HepG2 (cell line): Measurements from ENCODE around the gene FAM78B. TPM values are rescaled to one million over a fixed set of nuclear protein-coding genes. Genes with fewer than 3 reads are reported as not detected.

Source experiments
- BCLAF1 ChIP-seq: fragments of 450-650 bp; IDR thresholded peaks from 2 replicates; pipeline ENCODE4 v1.6.1; 2017; ENCODE audit warnings: mild to moderate bottlenecking
- CBX2 ChIP-seq, 2 experiments: fragments of 200-600 bp in 1 of 2; sonication (generic); formaldehyde crosslinking in 1 of 2; IDR thresholded peaks; 2 replicates each; pipeline versions ENCODE4 v1.7.0 to v1.8.1; 2018 to 2022; ENCODE audit warnings: low read depth in 2 of 2, low read length in 1 of 2, mild to moderate bottlenecking in 1 of 2, missing genetic modification reagents in 1 of 2
- FOXK2 ChIP-seq: fragments of 450-650 bp; IDR thresholded peaks from 2 replicates; pipeline ENCODE4 v1.6.1; 2016
- KIAA2018 ChIP-seq: sonication (generic); formaldehyde crosslinking; IDR thresholded peaks from 2 replicates; pipeline ENCODE4 v1.5.0; 2020; ENCODE audit warnings: mild to moderate bottlenecking, missing genetic modification reagents, borderline replicate concordance
- TRIM22 ChIP-seq: fragments of 450-650 bp; IDR thresholded peaks from 2 replicates; pipeline ENCODE4 v1.6.1; 2017
- ZNF7 ChIP-seq: IDR thresholded peaks from 2 replicates; pipeline ENCODE4 v1.6.1; 2016; ENCODE audit warnings: missing biosample characterization, missing genetic modification reagents
- polyA plus RNA-seq, 8 experiments: library from polyadenylated mRNA; depleted of rRNA in 3 of 8; stranded (reverse) in 7 of 8; unstranded in 1 of 8; fragments of >200 nt; fragmentation: Illumina TruSeq in 4 of 8; extraction: Trizol in 4 of 8; gene quantifications; 2 replicates each; pipeline versions ENCODE4 v1.2.1 to v1.2.3, GENCODE V29; 2011 to 2016; ENCODE audit warnings: low read depth in 4 of 8, missing spikeins in 1 of 8, mixed read lengths in 1 of 8; ENCODE audit not compliant: insufficient read depth in 1 of 8
- total RNA-seq, 5 experiments: library from RNA; depleted of rRNA; stranded (reverse); fragments of >200 nt; fragmentation: Illumina TruSeq; extraction: Trizol; gene quantifications; 2 replicates each; pipeline ENCODE4 v1.2.3, GENCODE V29; 2016; ENCODE audit warnings: low read depth in 1 of 5

The FAM78B gene
- total and polyA plus RNA-seq, 2 of the 13 experiments (the other 11 are each of a cell fraction or from before 2014, with no cell fraction given) = 0.22 to 0.31 TPM

GRCh38 chr1:166122873-166123466, 43.8 kb downstream of the FAM78B start (continued):
- TF ChIP-seq KIAA2018 (CRISPR knock-in tag) (no peak), ZNF7 (CRISPR knock-in tag) (no peak), TRIM22 (no peak), FOXK2 (no peak), BCLAF1 (no peak), CBX2 (IDR thresholded peaks at IDR 0.05; ENCODE audit: low read depth, low read length) (no peak), CBX2 (CRISPR knock-in tag; IDR thresholded peaks at IDR 0.05; ENCODE audit: low read depth) (no peak)
